Mucosa of rectum (tissue), 2 donors: ENCODE data around the gene GNAO1.
A peak's percentile ranks its signal among the peaks of the same experiment; 100 is the strongest.

Experiments used
- H3K27ac ChIP-seq, 2 donors: one replicate each; pipeline ENCODE4 v1.7.0; 2013; ENCODE audit warnings: inconsistent platforms in 2 of 2, low read depth in 2 of 2, low read length in 2 of 2
- H3K27me3 ChIP-seq, 2 donors: one replicate each; pipeline ENCODE4 v1.7.0; 2013; ENCODE audit warnings: low read length in 2 of 2; ENCODE audit not compliant: control insufficient read depth in 2 of 2, insufficient read depth in 2 of 2
- H3K36me3 ChIP-seq, 2 donors: one replicate each; pipeline ENCODE4 v1.7.0; 2013; ENCODE audit warnings: low read length in 2 of 2; ENCODE audit not compliant: control insufficient read depth in 2 of 2, insufficient read depth in 2 of 2
- H3K4me1 ChIP-seq, 2 donors: one replicate each; pipeline ENCODE4 v1.7.0; 2013; ENCODE audit warnings: low read length in 2 of 2, mild to moderate bottlenecking in 1 of 2; ENCODE audit not compliant: control insufficient read depth in 2 of 2, insufficient read depth in 2 of 2
- H3K4me3 ChIP-seq, 2 donors: one replicate each; pipeline ENCODE4 v1.7.0; 2013; ENCODE audit warnings: low read length in 2 of 2
- H3K9ac ChIP-seq, 2 donors: one replicate each; pipeline ENCODE4 v1.7.0; 2013; ENCODE audit warnings: low read length in 2 of 2, low read depth in 1 of 2, mild to moderate bottlenecking in 1 of 2
- H3K9me3 ChIP-seq, 2 donors: one replicate each; pipeline ENCODE4 v1.7.0; 2013; ENCODE audit warnings: low read length in 2 of 2; ENCODE audit not compliant: control insufficient read depth in 2 of 2
- donor health status: healthy.
- donor health status: Normal muscosa, but diverticular disease.

The GNAO1 gene

GRCh38 chr16:56316545-56316944 lies 125.3 kb downstream of the GNAO1 start:
- Histone ChIP-seq H3K4me1 (peaks cover 0 to 3% of the 10 kb centered on the region in 2 donors), H3K27ac (no peak overlapping the region), H3K36me3 (no peaks in the 10 kb centered on the region), H3K9ac (no peak overlapping the region), H3K27me3 (no peaks in the 10 kb centered on the region), H3K9me3 (no peaks in the 10 kb centered on the region), H3K4me3 (no peak overlapping the region)

DNA sequence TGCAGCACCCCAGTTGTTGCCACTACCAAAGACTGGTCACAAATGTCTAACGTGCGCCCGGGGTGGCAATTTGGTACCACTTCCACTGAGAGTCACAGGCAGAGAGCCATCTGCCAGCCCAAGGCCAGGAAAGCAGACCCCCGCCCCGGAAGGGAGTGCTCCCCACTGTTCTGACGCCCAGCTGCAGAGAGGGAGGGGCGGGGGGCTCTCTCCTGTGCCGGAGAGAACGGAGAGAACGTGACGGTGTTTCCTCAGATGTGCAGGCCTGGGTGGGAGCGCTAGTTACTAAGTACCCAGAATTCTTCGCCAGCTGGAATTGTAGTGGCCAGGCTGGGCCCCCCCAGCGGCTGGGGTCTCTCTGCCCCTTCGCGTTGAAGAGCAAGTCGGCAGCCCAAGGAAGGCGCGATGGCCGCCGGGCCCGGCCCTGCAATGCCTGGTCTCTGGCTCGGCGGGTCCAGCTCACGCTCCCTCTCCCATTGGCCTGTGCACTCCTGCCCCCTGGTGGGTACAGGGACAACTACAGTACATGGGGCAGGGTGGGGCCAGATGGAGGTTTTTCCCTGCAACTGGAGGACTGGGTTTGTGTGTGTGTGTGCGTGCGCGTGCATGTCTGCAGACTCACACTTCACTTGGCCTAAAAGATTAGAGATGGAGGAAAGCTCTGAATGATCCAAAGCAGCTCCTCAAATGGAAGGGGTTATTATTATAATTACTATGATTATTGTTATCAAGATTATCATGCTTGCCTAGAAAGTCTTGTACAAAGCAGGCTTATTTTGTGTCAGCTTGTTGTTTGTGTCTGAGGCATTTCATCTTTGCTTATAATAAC lies 126.9 kb downstream of the GNAO1 start:
- peaks cover 0 to 3% of the 10 kb centered on the region in 2 donors for H3K4me1 ChIP-seq
- peak overlapping the region in 1 of 2 donors; percentile 23 for H3K4me3 ChIP-seq
- H3K36me3 ChIP-seq = no peaks in the 10 kb centered on the region
- H3K27me3 ChIP-seq = no peaks in the 10 kb centered on the region
- no peaks in the 10 kb centered on the region for H3K9me3 ChIP-seq
- H3K27ac ChIP-seq = no peak overlapping the region
- H3K9ac ChIP-seq = no peak overlapping the region

GRCh38 chr16:56318827-56319140 lies 127.5 kb downstream of the GNAO1 start:
- no peaks in the 10 kb centered on the region for H3K9me3 ChIP-seq
- H3K4me3 ChIP-seq = no peak overlapping the region
- no peaks in the 10 kb centered on the region for H3K27me3 ChIP-seq
- H3K9ac ChIP-seq = no peak overlapping the region
- H3K27ac ChIP-seq = no peak overlapping the region
- H3K36me3 ChIP-seq = no peaks in the 10 kb centered on the region
- peaks cover 0 to 3% of the 10 kb centered on the region in 2 donors for H3K4me1 ChIP-seq

- H3K9ac ChIP-seq = no peak overlapping the region
- no peak overlapping the region for H3K27ac ChIP-seq
These were observed 128.1 kb downstream of the GNAO1 start for GRCh38 chr16:56319376-56319775.

DNA sequence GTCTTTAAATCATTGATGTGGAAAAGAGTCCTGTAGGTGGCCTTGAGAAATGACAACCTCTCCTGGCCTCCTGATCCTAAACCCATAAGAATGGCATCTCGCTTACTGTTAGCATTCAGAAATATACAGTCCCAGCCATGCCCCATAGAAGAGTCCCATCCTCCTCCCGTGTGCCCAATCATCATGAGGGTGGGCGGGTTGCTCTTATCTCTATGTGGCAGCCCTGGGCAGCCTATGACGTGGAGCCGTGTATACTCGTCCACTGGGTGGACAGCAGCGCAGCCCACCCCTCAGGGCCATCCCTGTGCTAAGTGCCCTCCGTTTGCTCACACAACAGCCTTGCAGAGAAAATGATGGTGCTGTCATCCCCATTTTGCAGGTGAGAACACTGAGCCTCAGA lies 128.8 kb downstream of the GNAO1 start:
- Histone ChIP-seq H3K4me3 (no peak overlapping the region), H3K27ac (no peak overlapping the region), H3K9ac (no peak overlapping the region), H3K9me3 (no peaks in the 10 kb centered on the region), H3K36me3 (no peaks in the 10 kb centered on the region), H3K27me3 (no peaks in the 10 kb centered on the region), H3K4me1 (peaks cover 0 to 3% of the 10 kb centered on the region in 2 donors)

More at GRCh38 chr16:56319376-56319775, 128.1 kb downstream of the GNAO1 start:
- Histone ChIP-seq H3K4me1 (peaks cover 0 to 3% of the 10 kb centered on the region in 2 donors), H3K9me3 (no peaks in the 10 kb centered on the region), H3K4me3 (no peak overlapping the region), H3K27me3 (no peaks in the 10 kb centered on the region), H3K36me3 (no peaks in the 10 kb centered on the region)

- Histone ChIP-seq H3K27me3 (no peaks in the 10 kb centered on the region), H3K36me3 (no peaks in the 10 kb centered on the region), H3K27ac (no peak overlapping the region), H3K9ac (no peak overlapping the region), H3K4me1 (peaks cover 0 to 3% of the 10 kb centered on the region in 2 donors), H3K9me3 (no peaks in the 10 kb centered on the region), H3K4me3 (no peak overlapping the region)
These were observed 129.7 kb downstream of the GNAO1 start for GRCh38 chr16:56320811-56321558.

- H3K9me3 ChIP-seq = no peaks in the 10 kb centered on the region
- no peaks in the 10 kb centered on the region for H3K36me3 ChIP-seq
- H3K4me3 ChIP-seq = no peak overlapping the region
- H3K27ac ChIP-seq = no peak overlapping the region
- H3K9ac ChIP-seq = no peak overlapping the region
- H3K27me3 ChIP-seq = no peaks in the 10 kb centered on the region
- H3K4me1 ChIP-seq = peaks cover 0 to 3% of the 10 kb centered on the region in 2 donors
These were observed 130.3 kb downstream of the GNAO1 start for GRCh38 chr16:56321571-56321970.

- H3K27ac ChIP-seq = no peak overlapping the region
- H3K36me3 ChIP-seq = no peaks in the 10 kb centered on the region
- no peaks in the 10 kb centered on the region for H3K27me3 ChIP-seq
- H3K4me3 ChIP-seq = no peak overlapping the region
- no peaks in the 10 kb centered on the region for H3K9me3 ChIP-seq
- no peaks in the 10 kb centered on the region for H3K4me1 ChIP-seq
- H3K9ac ChIP-seq = no peak overlapping the region
These were observed 133.1 kb downstream of the GNAO1 start for GRCh38 chr16:56324406-56324805.

- no peak overlapping the region for H3K27ac ChIP-seq
- H3K9me3 ChIP-seq = no peaks in the 10 kb centered on the region
- no peak overlapping the region for H3K9ac ChIP-seq
- H3K4me3 ChIP-seq = no peak overlapping the region
- H3K36me3 ChIP-seq = no peaks in the 10 kb centered on the region
- H3K4me1 ChIP-seq = no peaks in the 10 kb centered on the region
- H3K27me3 ChIP-seq = no peaks in the 10 kb centered on the region
These were observed 134.7 kb downstream of the GNAO1 start for GRCh38 chr16:56325956-56326355.

GRCh38 chr16:56327071-56327928 lies 136.0 kb downstream of the GNAO1 start:
- Histone ChIP-seq H3K9ac (no peak overlapping the region), H3K27me3 (no peaks in the 10 kb centered on the region), H3K36me3 (no peaks in the 10 kb centered on the region), H3K27ac (no peak overlapping the region), H3K4me1 (no peaks in the 10 kb centered on the region), H3K9me3 (no peaks in the 10 kb centered on the region), H3K4me3 (no peak overlapping the region)
